HTERT RPE-1 (cell line): ENCODE measurements around the gene KCNH1.
"Not testable (repeated sequence)": the region's sequence is repeated elsewhere in the genome, so short reads cannot be mapped to it uniquely, and the experiment has no call there.

Source experiments
- in situ Hi-C: fragments of 300-500 bp; cut with MboI; formaldehyde crosslinking; loops from 4 replicates; pipeline ENCODE4 v1.14.3; 2020; ENCODE audit warnings: low sequenced_read_pairs

Gene KCNH1

DNA sequence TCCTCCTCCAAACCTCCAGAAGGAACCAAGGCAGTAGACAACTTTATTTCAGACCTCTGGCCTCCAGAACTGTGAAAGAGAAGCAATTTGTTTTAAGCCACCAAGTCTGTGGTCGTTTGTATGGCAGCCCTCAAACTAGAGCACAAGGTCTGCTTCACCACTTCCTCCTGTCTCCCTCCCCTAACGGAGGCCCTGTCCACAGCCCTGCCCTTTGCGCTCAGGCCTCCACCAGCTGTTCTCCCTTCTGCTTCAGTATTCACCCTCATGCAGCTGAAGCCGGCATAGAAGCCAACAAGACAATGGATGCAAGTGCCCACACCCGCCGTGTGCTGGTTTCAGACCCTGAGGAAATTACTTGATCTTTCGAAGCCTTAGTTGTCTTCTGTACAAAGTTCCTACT, 441.2 kb downstream of the KCNH1 start:
- in situ Hi-C loops, result no loop called here

DNA sequence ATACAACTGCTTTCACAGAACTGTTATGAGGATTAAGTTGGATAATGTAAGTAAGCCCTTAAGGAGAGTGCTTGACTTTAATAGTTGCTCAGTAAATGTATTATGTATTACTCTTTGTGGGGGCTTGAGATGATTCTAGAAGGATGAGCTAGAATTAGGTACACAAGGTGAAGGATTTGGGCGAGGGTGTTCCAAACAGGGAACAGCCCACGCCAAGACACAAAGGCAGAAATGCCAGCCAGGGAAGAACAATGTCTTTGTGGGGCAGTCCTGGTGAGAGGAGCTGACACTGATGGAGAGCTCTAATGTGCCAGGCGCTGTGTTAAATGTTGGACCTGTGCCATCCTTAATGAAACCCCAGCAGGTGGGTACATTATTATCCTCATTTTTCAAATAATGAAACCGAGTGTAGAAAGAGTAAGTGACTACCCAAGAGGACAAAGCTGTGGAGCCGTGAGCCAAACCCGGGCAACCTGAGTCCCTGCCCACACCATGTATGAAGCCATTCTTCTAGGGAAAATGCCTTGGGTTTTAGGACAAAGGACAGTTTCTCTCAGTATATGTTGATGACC, 442.8 kb downstream of the KCNH1 start:
- in situ Hi-C loops, result no loop called here

DNA sequence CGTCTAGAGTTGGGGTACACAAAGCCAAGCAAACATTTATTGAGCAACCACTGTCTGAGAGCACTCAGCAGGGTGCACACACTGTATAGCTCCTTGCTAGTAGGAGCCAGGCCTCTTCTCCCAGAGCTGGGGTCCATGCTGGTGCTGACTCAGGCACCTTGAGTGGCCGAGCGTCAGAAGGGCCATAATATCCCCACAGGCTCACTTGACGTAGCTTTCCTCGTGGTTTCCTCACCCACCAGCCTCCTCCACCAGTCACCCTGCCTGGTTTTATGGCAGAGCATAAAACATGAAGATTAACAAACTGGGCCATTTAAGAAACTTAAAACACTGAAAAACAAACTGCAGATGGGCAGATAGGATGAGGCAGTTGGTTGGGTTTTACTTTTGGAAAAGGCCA, 443.7 kb downstream of the KCNH1 start:
- in situ Hi-C loops, result no loop called here

DNA sequence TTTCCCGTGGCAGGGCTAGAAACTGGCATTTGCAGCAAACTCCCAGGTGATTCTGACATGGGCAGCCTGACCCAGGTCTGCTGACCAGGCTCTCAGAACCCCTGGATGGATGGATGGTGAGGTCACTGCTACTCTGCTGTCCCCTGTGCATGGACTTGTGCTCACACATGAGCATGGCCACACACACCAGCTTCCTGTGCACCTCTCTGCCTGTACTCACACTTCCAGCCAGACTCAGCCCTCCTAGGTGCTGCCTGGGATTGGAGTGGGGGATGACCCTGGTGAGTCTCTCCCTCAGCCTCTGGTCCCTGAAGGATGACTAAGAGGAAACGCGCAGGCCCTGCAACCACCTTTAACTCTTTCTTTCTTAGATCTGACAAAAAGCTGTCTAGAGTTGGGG, 444.1 kb downstream of the KCNH1 start:
- in situ Hi-C loops, result no loop called here

DNA sequence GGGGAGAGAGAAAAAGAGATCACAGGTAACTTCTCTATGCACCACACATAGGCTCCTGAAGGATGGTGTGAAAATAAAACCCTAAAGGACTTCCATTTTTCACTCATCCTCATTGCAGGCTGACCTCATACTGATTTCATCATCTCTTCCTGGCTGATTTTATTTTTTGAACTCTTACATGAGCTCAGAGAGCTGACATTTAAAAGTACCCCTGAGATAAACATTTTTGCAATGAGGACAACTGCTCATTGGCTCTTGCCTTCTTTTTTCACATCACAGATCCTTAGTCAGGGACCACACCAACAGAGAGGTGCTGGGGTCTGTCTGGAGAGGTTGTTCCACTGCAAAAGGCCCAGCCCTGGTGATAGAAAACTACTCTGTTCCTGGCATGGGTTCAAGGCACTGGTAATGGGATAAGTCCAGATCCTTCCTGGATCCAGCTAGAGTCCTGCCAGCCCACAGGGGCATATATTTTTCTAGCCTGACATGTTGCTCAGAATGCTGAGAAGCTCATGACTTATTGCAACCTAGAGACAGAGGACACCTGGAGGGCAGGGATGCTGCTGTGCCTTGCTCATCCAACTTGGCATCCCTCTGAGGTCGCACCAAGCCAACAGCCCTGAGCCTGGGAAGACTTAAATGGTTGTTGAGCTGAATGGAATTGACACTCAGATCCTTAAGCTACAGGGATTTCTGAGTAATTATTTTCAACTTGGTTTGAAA, 445.3 kb downstream of the KCNH1 start:
- in situ Hi-C loops, result no loop called here

DNA sequence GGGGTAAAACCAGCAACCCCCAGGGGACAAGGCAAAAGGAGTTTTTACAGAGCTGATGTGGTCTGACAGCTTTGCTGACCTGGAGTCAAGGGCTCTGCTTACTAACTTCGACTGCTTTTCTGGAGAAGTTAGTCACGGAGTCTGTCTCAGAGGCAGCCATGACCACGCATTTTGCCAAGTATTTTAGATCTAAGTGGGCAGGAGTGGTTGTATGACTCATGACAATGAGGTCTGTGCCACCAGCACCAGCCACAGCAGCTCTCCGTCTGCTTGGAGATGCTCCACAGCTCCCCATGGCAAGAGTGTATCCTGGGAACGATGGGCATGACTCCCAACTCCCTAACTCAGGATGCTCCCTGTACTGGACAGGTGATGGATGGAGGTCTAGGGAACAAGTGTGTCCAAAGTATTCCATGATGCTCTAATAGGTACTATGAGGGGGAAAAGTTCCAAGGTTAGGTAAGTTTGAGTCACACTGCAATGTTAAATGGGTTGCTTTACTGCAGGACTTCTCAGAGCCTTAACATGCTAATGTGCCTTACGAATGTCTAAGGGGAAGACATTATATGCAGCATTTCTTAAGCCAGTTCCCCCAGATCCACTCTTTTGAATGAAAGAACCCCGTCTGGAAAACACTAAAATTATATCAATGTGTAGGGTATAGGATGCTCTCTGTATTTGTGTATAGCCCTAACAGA, 446.2 kb downstream of the KCNH1 start:
- in situ Hi-C loops, result no loop called here

DNA sequence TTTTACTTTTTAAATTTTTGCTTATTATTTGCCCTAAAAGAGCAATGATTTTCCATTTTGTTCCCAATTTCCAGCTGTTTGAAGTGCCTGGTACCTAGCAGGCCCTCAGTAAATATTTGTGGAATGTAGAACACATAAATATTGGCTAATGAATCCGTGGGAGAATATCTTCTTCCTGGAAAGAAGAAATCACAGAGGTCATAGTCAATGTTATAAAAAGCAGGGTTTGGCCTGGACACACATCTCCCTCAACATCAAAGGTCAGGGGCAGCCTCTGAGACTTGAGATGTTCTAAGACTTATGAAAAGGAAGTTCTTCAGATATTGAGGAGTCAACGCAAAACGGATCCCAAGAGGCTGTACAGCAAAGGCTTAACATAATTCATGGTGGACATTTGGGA, 447.1 kb downstream of the KCNH1 start:
- in situ Hi-C loops, result no loop called here

DNA sequence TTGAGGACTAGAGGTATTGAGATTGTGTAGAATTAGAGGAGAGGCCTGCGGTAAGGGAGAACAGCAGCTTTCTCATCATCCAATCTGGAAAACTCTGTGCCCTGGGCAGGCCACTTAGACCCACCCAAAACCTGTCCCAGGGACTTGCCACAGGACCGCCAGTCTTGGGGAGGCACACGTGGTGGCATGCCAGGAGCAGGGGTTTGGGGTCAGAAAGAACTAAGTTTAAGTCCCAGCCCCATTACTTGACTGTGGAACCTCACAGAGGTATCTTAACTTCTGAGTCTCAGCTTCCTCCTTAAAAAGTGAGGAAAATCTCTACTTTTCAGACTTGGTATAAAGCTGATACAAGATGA, 448.7 kb downstream of the KCNH1 start:
- in situ Hi-C loops, result no loop called here

DNA sequence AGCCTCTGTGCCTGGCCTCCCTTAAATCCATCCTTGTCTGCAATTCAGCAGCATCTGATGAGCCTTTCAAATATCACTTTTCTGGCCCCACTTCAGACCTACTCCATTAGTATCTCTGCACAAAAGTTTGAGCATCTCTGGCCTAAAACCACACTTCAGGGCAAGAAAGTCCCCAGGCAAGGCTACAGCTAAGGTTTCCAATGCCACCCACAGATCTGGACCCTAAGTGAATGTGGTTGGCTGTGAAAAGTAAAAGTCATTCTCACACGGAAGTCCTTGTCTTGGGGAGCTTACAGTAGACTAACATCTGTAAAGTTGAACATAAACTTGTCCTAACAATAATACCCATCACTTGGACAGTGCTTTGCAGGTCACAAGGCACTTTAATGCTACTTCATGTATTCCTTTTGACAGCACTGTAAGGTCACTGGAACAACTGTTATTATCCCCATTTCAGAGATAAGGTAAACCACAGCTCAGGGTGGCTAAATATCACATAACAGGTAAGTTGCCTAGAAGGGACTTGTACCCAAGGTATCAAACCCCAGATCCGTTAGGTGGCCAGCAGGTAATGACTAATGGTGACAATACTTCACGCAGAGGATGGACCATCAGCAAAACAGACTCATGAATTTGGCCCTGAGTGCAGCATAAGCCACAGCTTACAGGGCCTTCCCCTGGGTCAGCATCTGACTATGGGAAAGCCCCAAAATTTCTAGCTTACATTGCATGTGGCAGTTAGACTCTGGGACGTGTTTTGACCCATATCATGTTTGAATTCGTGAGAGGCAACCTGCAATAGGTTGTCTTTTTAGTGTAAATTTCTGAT, 449.3 kb downstream of the KCNH1 start:
- in situ Hi-C loops, result no loop called here

DNA sequence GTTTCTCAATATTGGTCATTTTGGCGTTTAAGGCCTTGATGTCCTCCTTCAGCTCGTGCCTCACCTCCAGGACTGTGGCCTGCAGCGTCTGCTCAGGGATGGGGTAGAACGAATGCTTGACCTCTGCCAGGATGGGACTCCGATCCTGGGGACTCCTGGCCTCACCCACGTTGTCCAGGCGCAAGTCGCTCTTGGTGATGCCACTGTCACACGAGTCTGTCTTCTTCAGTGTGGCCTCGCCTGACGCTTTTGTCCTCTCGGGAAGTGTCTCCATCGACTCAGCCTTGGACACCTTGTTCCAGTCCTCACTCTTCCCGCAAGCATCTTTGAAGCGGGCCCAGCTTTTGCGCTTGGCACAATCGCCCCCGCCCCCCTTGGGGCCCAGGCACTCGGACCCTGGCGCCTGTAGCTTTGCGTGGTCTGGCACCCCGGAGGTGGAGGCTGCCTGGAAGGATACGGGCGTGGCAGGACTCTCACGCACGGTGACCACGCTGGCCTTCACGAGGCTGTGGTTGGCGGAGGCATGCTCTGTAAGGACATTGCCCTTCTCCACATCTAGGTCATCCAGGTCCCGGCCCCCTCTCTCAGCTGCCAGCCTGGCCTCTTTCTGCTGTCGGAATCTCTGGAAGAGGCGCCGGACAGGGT, 450.4 kb downstream of the KCNH1 start:
- in situ Hi-C loops, result no loop called here

DNA sequence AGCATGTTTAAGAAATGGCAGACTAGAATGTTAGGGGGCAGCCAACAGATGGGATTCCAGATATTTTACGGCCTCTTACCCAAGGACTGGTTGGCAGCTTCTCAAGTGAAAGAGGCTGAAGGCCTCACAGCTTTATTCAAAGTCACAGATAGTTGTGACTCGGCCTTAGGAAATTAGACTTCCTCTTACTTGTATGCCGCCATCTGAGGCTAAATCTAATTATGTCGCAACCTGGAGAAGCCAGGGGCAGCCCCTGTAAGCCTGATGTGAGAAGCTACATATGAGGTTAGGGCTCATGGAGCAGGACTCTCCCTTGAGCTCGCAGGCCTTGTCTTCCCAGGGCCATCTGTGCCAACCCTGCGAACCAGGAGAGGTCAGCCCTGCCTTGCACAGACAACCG, 452.8 kb downstream of the KCNH1 start:
- in situ Hi-C loops, result no loop called here

DNA sequence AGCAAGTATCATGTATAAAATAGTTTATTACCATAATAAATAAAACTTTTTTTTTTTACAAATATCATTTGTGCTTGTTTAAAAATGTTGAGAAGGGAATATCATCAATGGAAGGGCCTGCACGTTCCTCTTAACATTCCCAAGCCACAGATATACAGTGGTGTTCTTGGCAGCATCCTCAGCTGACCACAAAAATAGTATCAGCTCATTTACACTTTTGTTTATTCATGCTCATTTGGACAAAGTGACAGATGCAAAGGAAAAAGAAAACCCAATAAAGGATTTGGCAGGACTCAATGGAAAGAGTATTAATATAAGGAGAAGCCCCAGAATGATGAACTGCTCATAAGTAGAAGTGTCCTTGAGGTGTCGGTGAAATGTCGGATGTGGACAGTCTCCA, 455.6 kb downstream of the KCNH1 start:
- in situ Hi-C loops, result no loop called here

DNA sequence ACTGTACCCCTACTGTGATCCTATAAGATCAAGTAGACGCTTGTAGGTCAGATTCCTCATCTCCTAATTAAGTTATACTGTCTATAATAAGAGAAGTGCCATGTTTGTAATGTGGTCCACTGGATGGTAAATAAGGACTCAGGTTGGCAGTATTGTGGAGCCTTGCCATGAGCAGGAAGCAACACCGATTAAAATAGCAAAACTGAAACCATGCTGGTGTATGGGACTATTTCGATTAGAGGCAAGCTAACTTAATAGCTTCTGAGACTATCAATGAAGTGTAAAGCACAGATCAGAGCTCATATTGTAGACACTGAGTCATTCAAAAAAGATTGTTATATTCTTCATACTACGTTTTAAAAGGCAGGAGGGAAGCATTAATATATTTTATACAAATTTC, 456.4 kb downstream of the KCNH1 start:
- in situ Hi-C loops, result no loop called here

DNA sequence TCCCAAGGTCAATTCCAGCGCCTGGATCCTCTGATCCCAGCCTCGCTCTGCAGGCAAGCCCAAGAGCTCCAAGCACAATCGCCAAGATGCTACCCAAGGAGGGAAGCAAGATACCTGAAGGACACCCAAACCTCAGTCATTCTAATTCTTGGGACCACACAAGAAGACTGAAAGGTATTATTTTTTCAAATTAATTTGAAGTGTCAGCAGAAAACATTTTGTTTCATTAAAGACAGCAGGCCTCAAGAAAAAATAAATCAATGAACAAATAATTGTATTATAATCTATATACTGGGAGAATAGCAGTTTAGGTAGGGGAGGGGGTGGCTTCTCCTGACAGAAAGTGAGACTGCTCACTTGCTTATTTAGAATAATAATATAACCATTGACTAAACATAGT, 457.4 kb downstream of the KCNH1 start:
- in situ Hi-C loops, result no loop called here

DNA sequence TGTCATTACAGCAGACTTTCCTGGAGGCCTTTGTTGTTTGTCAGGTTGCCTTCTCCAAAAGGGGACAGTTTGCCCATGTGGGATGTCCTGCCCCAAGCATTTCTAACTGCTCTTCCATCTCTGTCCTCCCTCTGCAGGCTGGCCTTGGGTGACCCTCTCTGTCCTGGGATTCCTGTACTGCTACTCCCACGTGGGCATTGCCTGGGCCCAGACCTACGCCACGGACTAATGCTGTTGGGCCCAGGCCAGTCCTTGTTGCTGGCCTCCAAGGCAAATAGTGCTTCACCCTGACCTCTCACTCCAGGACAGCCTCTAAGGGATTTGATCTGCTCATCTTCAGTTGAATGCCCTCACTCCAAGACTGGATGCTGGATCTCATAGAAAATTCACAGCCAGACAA, 459.8 kb downstream of the KCNH1 start:
- in situ Hi-C loops, result no loop called here

DNA sequence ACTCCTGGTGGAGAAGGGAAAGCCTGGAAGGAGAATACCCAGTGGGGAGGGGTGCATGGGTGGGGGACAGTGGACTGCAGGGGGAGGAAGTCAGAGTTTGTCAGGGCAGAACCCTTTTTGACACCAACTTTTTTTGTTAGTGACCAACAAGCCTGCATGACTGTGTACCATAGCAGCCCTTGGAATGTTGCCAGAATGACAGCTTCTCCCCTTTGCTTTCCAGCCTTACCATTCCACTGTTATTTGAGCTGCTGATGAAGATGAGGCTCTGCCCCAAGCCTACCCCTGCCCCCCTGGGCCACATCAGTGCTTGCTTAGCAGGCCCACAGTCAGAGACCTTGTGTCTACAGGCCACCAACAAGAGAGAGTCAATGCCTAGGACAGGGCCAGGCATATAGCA, 464.0 kb downstream of the KCNH1 start:
- in situ Hi-C loops, result no loop called here

DNA sequence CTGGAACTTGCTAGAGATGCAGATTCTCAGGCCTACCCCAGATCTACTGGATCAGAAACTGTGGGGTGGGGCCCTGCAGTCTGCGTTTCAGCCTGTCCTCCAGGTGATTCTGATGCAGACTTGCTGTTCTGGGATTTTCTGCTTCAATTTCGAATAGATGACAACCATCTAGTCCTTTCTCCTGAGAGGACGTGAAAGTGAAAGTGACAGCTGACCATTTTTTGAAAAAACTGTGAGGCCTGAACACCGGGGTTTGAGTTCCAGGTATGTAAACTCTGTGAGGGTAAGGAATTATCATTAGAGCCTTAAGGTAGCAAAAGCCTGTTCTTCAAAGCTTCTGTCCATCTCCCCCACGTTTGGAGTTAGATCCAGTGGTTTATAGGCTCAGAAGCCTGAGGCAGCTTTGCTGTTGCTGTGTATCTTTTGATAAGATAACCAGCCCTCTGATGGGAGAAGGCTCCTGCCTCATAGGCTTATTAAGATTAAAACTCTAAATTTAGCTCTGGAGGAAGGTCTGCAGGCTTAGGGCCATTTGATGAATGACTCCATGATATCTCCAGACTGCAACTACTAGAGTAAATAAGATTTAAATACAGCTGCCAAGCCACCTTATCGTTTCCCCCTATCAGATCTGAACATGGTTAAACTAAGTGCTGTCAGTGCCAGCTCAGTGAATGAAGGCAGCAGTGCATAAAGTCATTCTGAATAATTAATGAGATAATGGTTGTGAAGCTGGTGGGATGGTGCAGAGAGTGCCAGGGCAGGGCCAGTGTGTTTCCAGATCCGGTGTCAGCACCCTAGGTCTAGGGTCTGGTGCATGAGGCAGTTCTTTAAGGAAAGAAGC, 470.0 kb downstream of the KCNH1 start:
- in situ Hi-C loops, result no loop called here

DNA sequence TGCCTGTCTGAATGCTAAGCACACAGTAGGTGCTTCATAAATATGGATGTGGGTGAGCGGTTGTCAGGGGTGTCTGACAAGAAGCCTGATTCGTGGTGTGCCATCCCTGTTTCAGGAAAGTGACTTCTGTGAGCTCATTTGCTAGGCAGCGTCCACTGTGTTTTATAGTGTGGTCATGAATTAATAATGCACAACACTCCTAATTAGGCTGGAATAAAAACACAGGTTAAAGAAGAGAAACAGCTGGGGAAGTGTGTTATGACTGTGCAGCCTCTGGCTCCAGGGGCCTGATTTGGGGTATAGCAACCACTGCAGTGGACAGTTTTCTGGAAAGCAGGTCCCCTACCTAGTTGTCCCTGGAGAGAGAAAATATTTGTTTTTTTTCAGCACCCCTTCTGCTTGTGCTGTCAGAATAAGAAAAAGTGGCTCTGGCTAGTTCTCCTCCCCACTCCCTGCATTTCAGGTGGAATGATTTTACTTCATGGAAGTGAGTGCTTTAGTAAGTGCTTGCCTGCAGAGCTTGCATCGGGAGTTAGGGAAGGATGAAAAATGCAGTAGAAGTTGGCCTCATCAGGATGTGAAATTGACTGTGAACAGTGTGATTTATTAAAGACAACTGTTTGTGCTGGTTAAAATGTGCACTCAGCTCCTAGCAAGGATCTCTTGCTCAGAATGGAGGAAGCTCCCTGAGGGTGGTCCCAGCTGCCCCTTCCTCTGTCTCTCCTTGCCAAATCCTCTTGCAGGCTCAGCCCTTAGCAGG, 471.5 kb downstream of the KCNH1 start:
- in situ Hi-C loops, result no loop called here

DNA sequence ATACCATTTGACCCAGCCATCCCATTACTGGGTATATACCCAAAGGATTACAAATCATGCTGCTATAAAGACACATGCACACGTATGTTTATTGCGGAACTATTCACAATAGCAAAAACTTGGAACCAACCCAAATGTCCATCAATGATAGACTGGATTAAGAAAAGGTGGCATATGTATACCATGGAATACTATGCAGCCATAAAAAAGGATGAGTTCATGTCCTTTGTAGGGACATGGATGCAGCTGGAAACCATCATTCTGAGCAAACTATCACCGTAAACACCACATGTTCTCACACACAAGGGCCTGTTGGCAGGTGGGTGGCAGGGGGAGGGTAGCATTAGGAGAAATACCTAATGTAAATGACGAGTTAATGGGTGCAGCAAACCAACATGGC, 472.4 kb downstream of the KCNH1 start:
- in situ Hi-C loops, result not testable (repeated sequence)

DNA sequence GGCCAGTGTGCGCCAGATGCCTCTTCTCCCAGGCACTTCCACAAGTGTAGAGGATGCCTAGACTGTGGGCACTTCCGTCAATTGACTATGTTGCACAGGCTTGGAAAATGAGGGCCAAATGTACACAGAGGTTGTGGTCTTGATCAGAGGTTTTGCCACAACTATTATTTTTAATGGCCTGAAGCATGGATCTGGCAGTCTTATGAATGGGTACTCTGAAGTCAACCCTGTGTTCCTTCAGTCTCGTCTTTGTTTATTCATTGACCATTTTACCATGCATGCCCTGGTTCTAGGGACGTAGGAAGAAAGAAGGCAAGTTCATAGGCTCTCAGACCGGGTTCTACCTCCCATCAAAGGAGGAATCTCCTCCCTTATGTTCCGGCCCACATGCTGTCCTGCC, 476.1 kb downstream of the KCNH1 start:
- in situ Hi-C loops, result no loop called here
